WTC11 (cell line): Measurements from ENCODE around the gene MDN1. TPM values are rescaled to one million over a fixed set of nuclear protein-coding genes. Genes with fewer than 3 reads are reported as not detected.

Experiments used
- ATAC-seq: fragments of 200-7000 bp; cut with Tn5 transposase; 2 replicates; pipeline ENCODE4 v1.10.0; 2021; ENCODE audit warnings: mild to moderate bottlenecking, moderate library complexity
- CTCF ChIA-PET: fragments of 300-600 bp; sonication (Branson Sonifier 250); formaldehyde crosslinking; loops from one replicate; lab custom pipeline; 2021; ENCODE audit warnings: antibody characterized with exemption; lab: Charles Lee
- POLR2A ChIA-PET: fragments of 350-600 bp; sonication (Branson Sonifier 250); formaldehyde crosslinking; loops from one replicate; lab custom pipeline; 2021; ENCODE audit warnings: antibody characterized with exemption; lab: Charles Lee
- DNase-seq: peaks from one replicate; pipeline ENCODE4 v3.0.0; 2021; ENCODE audit warnings: low spot score
- H3K27ac Mint-ChIP-seq: 2 replicates; pipeline ENCODE4 v1.8.0; 2021; ENCODE audit warnings: mixed read lengths
- H3K27me3 Mint-ChIP-seq: 2 replicates; pipeline ENCODE4 v1.8.0; 2021; ENCODE audit warnings: low read depth, mild to moderate bottlenecking, moderate library complexity, mixed read lengths
- H3K36me3 Mint-ChIP-seq: 2 replicates; pipeline ENCODE4 v1.8.0; 2021; ENCODE audit warnings: mixed read lengths
- H3K4me1 Mint-ChIP-seq: 2 replicates; pipeline ENCODE4 v1.8.0; 2022; ENCODE audit warnings: mixed read lengths
- H3K4me3 Mint-ChIP-seq: 2 replicates; pipeline ENCODE4 v1.8.0; 2021; ENCODE audit warnings: mild to moderate bottlenecking, moderate library complexity, mixed read lengths
- H3K9me3 Mint-ChIP-seq: 2 replicates; pipeline ENCODE4 v1.8.0; 2021; ENCODE audit warnings: mixed read lengths
- EMX1 ChIP-seq: fragments of 250-450 bp; sonication (Bioruptor Pico); IDR thresholded peaks from 2 replicates; pipeline ENCODE4 v1.8.0; 2021; ENCODE audit warnings: mild to moderate bottlenecking
- FOXJ3 ChIP-seq: sonication (generic); formaldehyde crosslinking; IDR thresholded peaks from 2 replicates; pipeline ENCODE4 v1.9.0; 2021; ENCODE audit warnings: missing genetic modification reagents, mild to moderate bottlenecking, borderline replicate concordance
- GTF2I ChIP-seq: fragments of 250-450 bp; sonication (Bioruptor Pico); conservative IDR thresholded peaks from 2 replicates; pipeline ENCODE4 v1.4.0; 2021; ENCODE audit warnings: mild to moderate bottlenecking
- IRF2 ChIP-seq: sonication (generic); formaldehyde crosslinking; IDR thresholded peaks from 2 replicates; pipeline ENCODE4 v1.8.0; 2022; ENCODE audit warnings: low read depth, missing genetic modification reagents, borderline replicate concordance
- JUN ChIP-seq: sonication (generic); formaldehyde crosslinking; IDR thresholded peaks from 2 replicates; pipeline ENCODE4 v1.8.0; 2023; ENCODE audit warnings: mild to moderate bottlenecking, missing genetic modification reagents
- KAT7 ChIP-seq: sonication (generic); formaldehyde crosslinking; IDR thresholded peaks from 2 replicates; pipeline ENCODE4 v1.8.1; 2023; ENCODE audit warnings: missing genetic modification reagents, mild to moderate bottlenecking, borderline replicate concordance
- NFATC4 ChIP-seq: fragments of 250-450 bp; sonication (Bioruptor Pico); IDR thresholded peaks from 2 replicates; pipeline ENCODE4 v1.9.0; 2021; ENCODE audit warnings: mild to moderate bottlenecking
- NFE2L1 ChIP-seq: sonication (generic); formaldehyde crosslinking; IDR thresholded peaks from 2 replicates; pipeline ENCODE4 v1.8.1; 2023; ENCODE audit warnings: missing genetic modification reagents
- RORB ChIP-seq: fragments of 250-450 bp; sonication (Bioruptor Pico); IDR thresholded peaks from 2 replicates; pipeline ENCODE4 v1.9.0; 2021; ENCODE audit warnings: mild to moderate bottlenecking
- SMAD4 ChIP-seq: sonication (generic); formaldehyde crosslinking; IDR thresholded peaks from 2 replicates; pipeline ENCODE4 v1.8.0; 2022; ENCODE audit warnings: mild to moderate bottlenecking, missing genetic modification reagents
- ZNF219 ChIP-seq: sonication (generic); formaldehyde crosslinking; IDR thresholded peaks from 2 replicates; pipeline ENCODE4 v1.8.0; 2023; ENCODE audit warnings: missing genetic modification reagents, mild to moderate bottlenecking, borderline replicate concordance
- ZNF263 ChIP-seq: sonication (generic); formaldehyde crosslinking; IDR thresholded peaks from 2 replicates; pipeline ENCODE4 v1.8.1; 2022; ENCODE audit warnings: low read depth, mild to moderate bottlenecking, moderate library complexity, missing genetic modification reagents
- total RNA-seq: library from RNA; stranded (reverse); gene quantifications from 3 replicates; pipeline ENCODE4 v1.2.3, GENCODE V29; 2021
- TF ChIP-seq, protein P1 (sequence below): fragments of 250-450 bp; sonication (Bioruptor Pico); IDR thresholded peaks from 2 replicates; pipeline ENCODE4 v2.1.2; 2022; ENCODE audit warnings: mild to moderate bottlenecking, moderate library complexity
- TF ChIP-seq, protein P2 (sequence below): sonication (generic); formaldehyde crosslinking; IDR thresholded peaks from 2 replicates; pipeline ENCODE4 v1.8.1; 2023; ENCODE audit warnings: mild to moderate bottlenecking, missing genetic modification reagents
- TF ChIP-seq, protein P3 (sequence below): sonication (generic); formaldehyde crosslinking; IDR thresholded peaks from 2 replicates; pipeline ENCODE4 v1.8.1; 2023; ENCODE audit warnings: mild to moderate bottlenecking, missing genetic modification reagents, borderline replicate concordance
- TF ChIP-seq, protein P4 (sequence below): sonication (generic); formaldehyde crosslinking; IDR thresholded peaks from 2 replicates; pipeline ENCODE4 v1.8.0; 2022; ENCODE audit warnings: mild to moderate bottlenecking, missing genetic modification reagents
- TF ChIP-seq, protein P5 (sequence below): fragments of 250-450 bp; sonication (Bioruptor Pico); IDR thresholded peaks from 2 replicates; pipeline ENCODE4 v1.8.0; 2021; ENCODE audit warnings: mild to moderate bottlenecking
- TF ChIP-seq, protein P6 (sequence below): fragments of 250-450 bp; sonication (Bioruptor Pico); IDR thresholded peaks from 2 replicates; pipeline ENCODE4 v1.9.0; 2021; ENCODE audit warnings: mild to moderate bottlenecking, borderline replicate concordance
- TF ChIP-seq, protein P7 (sequence below): sonication (generic); formaldehyde crosslinking; IDR thresholded peaks from 2 replicates; pipeline ENCODE4 v1.8.1; 2022; ENCODE audit warnings: mild to moderate bottlenecking, moderate library complexity, missing genetic modification reagents

The MDN1 gene
- total RNA-seq, 1 experiment from 2014 or later, result 195 TPM

DNA sequence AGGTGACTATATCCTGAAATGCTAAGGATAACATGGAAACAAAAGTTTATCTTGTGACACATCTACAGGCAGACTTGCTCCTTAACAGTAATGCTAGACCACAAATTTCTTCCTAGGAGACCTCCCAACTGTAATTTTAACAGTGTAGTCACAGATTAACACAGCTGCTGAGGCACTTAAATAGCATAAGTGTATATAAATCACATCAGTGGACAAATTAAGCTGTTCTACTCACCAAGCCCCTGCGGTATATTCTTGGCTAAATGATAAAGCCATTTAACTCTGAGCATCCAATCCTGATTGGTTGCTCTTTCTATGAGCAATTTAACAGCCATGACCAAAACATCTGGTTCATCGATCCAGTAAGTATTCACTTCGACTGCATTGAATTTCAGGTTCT, 107.8 kb downstream of the MDN1 start:
- Mint-ChIP-seq H3K9me3 (no peaks in the 10 kb centered on the region), H3K27ac (peak overlapping the region; percentile 41; the same call in 1 of the 2 replicates), H3K27me3 (no peaks in the 10 kb centered on the region), H3K4me1 (no peaks in the 10 kb centered on the region), H3K36me3 (peaks cover 91% of the 10 kb centered on the region), H3K4me3 (no peak overlapping the region)
- ATAC-seq (no peak), DNase-seq (no peak)
- TF ChIP-seq NFE2L1 (no peak), GTF2I (no peak), ZNF219 (no peak), SMAD4 (CRISPR knock-in tag) (no peak), NFATC4 (CRISPR knock-in tag) (no peak), JUN (no peak), RORB (CRISPR knock-in tag) (no peak), FOXJ3 (CRISPR knock-in tag) (no peak), IRF2 (CRISPR knock-in tag) (no peak), KAT7 (CRISPR knock-in tag) (no peak), EMX1 (CRISPR knock-in tag) (no peak), ZNF263 (no peak)
- TF ChIP-seq, protein P1, sequence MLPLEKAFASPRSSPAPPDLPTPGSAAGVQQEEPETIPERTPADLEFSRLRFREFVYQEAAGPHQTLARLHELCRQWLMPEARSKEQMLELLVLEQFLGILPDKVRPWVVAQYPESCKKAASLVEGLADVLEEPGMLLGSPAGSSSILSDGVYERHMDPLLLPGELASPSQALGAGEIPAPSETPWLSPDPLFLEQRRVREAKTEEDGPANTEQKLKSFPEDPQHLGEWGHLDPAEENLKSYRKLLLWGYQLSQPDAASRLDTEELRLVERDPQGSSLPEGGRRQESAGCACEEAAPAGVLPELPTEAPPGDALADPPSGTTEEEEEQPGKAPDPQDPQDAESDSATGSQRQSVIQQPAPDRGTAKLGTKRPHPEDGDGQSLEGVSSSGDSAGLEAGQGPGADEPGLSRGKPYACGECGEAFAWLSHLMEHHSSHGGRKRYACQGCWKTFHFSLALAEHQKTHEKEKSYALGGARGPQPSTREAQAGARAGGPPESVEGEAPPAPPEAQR (CRISPR knock-in tag), result no peak
- TF ChIP-seq, protein P2, sequence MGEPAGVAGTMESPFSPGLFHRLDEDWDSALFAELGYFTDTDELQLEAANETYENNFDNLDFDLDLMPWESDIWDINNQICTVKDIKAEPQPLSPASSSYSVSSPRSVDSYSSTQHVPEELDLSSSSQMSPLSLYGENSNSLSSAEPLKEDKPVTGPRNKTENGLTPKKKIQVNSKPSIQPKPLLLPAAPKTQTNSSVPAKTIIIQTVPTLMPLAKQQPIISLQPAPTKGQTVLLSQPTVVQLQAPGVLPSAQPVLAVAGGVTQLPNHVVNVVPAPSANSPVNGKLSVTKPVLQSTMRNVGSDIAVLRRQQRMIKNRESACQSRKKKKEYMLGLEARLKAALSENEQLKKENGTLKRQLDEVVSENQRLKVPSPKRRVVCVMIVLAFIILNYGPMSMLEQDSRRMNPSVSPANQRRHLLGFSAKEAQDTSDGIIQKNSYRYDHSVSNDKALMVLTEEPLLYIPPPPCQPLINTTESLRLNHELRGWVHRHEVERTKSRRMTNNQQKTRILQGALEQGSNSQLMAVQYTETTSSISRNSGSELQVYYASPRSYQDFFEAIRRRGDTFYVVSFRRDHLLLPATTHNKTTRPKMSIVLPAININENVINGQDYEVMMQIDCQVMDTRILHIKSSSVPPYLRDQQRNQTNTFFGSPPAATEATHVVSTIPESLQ, result no peak
- TF ChIP-seq, protein P3, sequence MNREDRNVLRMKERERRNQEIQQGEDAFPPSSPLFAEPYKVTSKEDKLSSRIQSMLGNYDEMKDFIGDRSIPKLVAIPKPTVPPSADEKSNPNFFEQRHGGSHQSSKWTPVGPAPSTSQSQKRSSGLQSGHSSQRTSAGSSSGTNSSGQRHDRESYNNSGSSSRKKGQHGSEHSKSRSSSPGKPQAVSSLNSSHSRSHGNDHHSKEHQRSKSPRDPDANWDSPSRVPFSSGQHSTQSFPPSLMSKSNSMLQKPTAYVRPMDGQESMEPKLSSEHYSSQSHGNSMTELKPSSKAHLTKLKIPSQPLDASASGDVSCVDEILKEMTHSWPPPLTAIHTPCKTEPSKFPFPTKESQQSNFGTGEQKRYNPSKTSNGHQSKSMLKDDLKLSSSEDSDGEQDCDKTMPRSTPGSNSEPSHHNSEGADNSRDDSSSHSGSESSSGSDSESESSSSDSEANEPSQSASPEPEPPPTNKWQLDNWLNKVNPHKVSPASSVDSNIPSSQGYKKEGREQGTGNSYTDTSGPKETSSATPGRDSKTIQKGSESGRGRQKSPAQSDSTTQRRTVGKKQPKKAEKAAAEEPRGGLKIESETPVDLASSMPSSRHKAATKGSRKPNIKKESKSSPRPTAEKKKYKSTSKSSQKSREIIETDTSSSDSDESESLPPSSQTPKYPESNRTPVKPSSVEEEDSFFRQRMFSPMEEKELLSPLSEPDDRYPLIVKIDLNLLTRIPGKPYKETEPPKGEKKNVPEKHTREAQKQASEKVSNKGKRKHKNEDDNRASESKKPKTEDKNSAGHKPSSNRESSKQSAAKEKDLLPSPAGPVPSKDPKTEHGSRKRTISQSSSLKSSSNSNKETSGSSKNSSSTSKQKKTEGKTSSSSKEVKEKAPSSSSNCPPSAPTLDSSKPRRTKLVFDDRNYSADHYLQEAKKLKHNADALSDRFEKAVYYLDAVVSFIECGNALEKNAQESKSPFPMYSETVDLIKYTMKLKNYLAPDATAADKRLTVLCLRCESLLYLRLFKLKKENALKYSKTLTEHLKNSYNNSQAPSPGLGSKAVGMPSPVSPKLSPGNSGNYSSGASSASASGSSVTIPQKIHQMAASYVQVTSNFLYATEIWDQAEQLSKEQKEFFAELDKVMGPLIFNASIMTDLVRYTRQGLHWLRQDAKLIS (CRISPR knock-in tag), result no peak
- TF ChIP-seq, protein P4, sequence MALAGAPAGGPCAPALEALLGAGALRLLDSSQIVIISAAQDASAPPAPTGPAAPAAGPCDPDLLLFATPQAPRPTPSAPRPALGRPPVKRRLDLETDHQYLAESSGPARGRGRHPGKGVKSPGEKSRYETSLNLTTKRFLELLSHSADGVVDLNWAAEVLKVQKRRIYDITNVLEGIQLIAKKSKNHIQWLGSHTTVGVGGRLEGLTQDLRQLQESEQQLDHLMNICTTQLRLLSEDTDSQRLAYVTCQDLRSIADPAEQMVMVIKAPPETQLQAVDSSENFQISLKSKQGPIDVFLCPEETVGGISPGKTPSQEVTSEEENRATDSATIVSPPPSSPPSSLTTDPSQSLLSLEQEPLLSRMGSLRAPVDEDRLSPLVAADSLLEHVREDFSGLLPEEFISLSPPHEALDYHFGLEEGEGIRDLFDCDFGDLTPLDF (CRISPR knock-in tag), result no peak
- TF ChIP-seq, protein P5, sequence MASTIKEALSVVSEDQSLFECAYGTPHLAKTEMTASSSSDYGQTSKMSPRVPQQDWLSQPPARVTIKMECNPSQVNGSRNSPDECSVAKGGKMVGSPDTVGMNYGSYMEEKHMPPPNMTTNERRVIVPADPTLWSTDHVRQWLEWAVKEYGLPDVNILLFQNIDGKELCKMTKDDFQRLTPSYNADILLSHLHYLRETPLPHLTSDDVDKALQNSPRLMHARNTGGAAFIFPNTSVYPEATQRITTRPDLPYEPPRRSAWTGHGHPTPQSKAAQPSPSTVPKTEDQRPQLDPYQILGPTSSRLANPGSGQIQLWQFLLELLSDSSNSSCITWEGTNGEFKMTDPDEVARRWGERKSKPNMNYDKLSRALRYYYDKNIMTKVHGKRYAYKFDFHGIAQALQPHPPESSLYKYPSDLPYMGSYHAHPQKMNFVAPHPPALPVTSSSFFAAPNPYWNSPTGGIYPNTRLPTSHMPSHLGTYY, result no peak
- TF ChIP-seq, protein P6, sequence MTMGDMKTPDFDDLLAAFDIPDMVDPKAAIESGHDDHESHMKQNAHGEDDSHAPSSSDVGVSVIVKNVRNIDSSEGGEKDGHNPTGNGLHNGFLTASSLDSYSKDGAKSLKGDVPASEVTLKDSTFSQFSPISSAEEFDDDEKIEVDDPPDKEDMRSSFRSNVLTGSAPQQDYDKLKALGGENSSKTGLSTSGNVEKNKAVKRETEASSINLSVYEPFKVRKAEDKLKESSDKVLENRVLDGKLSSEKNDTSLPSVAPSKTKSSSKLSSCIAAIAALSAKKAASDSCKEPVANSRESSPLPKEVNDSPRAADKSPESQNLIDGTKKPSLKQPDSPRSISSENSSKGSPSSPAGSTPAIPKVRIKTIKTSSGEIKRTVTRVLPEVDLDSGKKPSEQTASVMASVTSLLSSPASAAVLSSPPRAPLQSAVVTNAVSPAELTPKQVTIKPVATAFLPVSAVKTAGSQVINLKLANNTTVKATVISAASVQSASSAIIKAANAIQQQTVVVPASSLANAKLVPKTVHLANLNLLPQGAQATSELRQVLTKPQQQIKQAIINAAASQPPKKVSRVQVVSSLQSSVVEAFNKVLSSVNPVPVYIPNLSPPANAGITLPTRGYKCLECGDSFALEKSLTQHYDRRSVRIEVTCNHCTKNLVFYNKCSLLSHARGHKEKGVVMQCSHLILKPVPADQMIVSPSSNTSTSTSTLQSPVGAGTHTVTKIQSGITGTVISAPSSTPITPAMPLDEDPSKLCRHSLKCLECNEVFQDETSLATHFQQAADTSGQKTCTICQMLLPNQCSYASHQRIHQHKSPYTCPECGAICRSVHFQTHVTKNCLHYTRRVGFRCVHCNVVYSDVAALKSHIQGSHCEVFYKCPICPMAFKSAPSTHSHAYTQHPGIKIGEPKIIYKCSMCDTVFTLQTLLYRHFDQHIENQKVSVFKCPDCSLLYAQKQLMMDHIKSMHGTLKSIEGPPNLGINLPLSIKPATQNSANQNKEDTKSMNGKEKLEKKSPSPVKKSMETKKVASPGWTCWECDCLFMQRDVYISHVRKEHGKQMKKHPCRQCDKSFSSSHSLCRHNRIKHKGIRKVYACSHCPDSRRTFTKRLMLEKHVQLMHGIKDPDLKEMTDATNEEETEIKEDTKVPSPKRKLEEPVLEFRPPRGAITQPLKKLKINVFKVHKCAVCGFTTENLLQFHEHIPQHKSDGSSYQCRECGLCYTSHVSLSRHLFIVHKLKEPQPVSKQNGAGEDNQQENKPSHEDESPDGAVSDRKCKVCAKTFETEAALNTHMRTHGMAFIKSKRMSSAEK (CRISPR knock-in tag), result no peak
- TF ChIP-seq, protein P7, sequence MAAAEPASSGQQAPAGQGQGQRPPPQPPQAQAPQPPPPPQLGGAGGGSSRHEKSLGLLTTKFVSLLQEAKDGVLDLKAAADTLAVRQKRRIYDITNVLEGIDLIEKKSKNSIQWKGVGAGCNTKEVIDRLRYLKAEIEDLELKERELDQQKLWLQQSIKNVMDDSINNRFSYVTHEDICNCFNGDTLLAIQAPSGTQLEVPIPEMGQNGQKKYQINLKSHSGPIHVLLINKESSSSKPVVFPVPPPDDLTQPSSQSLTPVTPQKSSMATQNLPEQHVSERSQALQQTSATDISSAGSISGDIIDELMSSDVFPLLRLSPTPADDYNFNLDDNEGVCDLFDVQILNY (CRISPR knock-in tag), result no peak
- CTCF ChIA-PET, result no interaction called here
- POLR2A ChIA-PET, result no interaction called here
